Subcutaneous preadipocyte (primary cell): Measurements from ENCODE around the gene SKIL. TPM values are rescaled to one million over a fixed set of nuclear protein-coding genes. Genes with fewer than 3 reads are reported as not detected.

ENCODE experiments used
- total RNA-seq: library from RNA; depleted of rRNA; stranded (reverse); fragments of >200 nt; gene quantifications from 2 replicates; pipeline ENCODE4 v1.2.3, GENCODE V29; 2012

Gene SKIL
- 13.2 and 18.0 TPM in 2 replicates for total RNA-seq

GRCh38 chr3:170357176-170358041, at the start of gene SKIL:
Gene SKIL (plus strand): TSS chr3:170357715. CDS start chr3:170360332, 2,617 bp downstream.

GRCh38 chr3:170418422-170419398, 61.2 kb downstream of the SKIL start, which contains the start of gene CLDN11:
Gene CLDN11 (plus strand): TSS chr3:170418868. CDS start chr3:170419067, 199 bp downstream.

Other genes with a start within 250 kb of the SKIL start
- gene PHC3, start 176.0 kb upstream of the SKIL start, total RNA-seq, result 32.7 and 33.2 TPM in 2 replicates
- gene PRKCI, start 135.3 kb upstream of the SKIL start, total RNA-seq, result 29.4 and 39.9 TPM in 2 replicates
- 792 and 1,033 TPM in 2 replicates for gene CLDN11, start 61.2 kb downstream of the SKIL start, total RNA-seq
- gene SLC7A14, start 228.4 kb downstream of the SKIL start, total RNA-seq, result 2.0 and 4.0 TPM in 2 replicates